ENCODE data around the gene KDM5A.

DNA sequence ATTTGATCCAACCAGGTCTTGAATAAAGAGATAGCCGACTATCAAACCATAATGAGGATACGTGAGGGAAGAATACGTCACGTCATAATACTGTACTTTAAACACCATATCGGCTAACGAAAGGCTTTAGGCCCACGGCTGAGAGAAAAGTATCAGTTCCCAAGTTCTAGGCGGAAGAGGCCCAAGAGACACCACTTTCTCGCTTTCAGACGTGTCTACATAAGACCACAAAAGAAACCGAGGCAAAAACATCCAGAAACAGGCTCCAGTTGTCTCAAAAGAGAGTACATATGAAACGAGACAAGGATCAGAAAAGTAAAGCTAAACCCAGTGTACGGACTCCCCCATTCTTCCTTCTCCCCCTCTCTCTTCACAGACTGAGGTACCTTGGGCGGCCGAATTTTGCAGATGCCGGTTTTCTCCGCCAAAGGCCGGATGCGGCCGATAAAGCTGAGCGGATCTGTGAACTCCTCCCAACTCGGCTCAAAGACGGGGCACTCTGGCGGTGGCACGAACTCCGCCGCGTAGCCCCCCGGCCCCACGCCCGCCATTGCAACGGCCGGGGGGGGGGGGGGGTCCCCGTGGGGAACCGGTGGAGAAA, 479 bp downstream of the KDM5A start:
- no peak for TF ChIP-seq POLR2A (IDR thresholded peaks at IDR 0.05)
- TF ChIP-seq, protein P1, sequence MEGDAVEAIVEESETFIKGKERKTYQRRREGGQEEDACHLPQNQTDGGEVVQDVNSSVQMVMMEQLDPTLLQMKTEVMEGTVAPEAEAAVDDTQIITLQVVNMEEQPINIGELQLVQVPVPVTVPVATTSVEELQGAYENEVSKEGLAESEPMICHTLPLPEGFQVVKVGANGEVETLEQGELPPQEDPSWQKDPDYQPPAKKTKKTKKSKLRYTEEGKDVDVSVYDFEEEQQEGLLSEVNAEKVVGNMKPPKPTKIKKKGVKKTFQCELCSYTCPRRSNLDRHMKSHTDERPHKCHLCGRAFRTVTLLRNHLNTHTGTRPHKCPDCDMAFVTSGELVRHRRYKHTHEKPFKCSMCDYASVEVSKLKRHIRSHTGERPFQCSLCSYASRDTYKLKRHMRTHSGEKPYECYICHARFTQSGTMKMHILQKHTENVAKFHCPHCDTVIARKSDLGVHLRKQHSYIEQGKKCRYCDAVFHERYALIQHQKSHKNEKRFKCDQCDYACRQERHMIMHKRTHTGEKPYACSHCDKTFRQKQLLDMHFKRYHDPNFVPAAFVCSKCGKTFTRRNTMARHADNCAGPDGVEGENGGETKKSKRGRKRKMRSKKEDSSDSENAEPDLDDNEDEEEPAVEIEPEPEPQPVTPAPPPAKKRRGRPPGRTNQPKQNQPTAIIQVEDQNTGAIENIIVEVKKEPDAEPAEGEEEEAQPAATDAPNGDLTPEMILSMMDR (IDR thresholded peaks at IDR 0.05 in 8 of 11, conservative IDR thresholded peaks at IDR 0.05 in 3 of 11): no peak
- no peak for TF ChIP-seq POLR2AphosphoS5 (IDR thresholded peaks at IDR 0.05)

All from spleen (tissue), 7 donors.